GM12874 (cell line): ENCODE measurements around the gene GPX6.

Experiments used
- CTCF ChIP-seq: IDR thresholded peaks from 2 replicates; pipeline ENCODE4 v1.5.1; 2011; ENCODE audit warnings: low read depth, mild to moderate bottlenecking, control low read depth, low read length, moderate library complexity; ENCODE audit not compliant: insufficient read depth

GPX6 gene

GRCh38 chr6:28551891-28552666 lies 36.5 kb upstream of the GPX6 start:
- no peak for TF ChIP-seq CTCF

- TF ChIP-seq CTCF: no peak
Observed at GRCh38 chr6:28545955-28546354, 30.4 kb upstream of the GPX6 start.

DNA sequence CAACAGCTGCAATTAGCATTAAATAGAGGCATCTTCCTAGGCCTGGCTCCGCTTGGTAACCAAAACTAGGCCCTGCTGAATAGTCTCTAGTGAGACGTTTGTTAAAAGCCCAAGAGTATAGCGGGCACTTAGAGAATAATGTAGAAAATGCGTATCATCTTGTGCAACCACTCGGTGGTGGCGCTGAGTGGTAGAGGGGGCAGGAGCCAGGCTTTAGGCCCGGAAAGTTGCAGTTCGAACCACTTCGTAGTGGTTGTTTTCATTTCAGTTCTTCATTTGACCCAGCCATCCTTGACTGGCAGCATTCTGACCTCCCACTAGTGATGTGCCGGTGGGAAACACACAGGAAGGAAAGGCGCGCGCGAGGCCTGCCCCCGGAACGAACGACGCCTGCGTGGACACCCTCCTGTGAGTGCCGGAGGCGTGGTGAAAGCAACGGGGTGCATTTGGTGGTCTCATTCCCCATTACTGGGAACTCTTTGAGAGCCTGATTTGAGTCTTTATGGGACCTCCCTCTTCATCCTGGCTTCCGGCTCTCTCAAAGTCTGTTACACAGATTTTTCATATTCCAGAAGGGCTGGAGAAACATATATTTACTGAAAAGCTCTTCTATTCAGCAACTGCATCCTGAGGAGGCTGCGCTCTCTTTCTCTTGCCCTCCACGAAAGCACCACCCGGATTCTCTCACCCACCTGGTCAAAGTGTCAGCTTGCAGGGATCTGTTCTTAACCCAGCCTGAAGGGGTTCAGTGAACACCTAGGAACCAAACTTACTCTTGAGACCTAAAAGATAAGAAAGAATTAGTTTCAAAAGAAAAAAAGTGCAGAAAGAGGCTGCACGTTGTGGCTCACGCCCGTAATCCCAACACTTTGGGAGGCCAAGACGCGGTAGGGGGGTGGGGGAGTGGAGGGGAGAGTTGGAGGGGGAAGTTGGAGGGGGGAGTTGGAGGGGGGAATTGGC lies 28.3 kb upstream of the GPX6 start:
- TF ChIP-seq CTCF: no peak

DNA sequence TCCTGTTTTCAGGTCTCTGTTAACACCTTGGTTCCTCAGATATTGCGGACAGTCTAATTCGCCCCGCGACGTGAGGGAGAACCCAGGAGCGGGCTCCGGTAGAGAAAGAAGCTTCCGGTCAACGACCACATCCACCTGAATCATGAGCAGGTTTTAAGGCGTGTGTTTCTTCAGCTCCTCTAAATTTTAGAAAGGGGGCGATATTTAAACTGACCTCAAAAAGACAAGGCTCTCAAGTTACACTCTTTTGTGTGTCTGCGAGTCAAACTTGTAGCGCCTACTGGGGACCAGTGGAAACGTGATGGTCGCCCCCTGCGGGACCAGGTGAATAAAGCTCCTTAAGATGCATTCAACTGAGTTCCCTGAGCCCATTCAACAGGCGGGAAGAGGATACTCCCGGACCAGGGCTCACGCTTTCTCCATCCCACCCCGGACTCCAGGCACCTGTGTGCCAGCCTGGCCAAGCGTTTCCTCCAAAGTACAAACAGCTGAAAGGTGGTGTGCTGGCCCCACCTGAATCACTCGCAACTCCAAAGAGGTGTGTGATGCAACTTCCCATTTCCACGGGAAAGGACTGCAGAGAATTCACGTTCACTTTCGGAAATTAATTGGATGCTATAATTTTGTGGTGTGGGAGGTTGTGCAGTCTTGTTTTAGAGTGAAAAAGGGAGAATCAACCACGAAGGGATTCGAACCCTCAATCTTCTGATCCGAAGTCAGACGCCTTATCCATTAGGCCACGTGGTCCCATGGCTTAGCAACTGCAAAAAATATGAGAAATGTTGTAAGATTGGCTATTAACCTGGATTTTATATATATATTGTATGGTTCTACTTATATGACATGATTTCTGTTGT lies 27.1 kb upstream of the GPX6 start:
- TF ChIP-seq CTCF: peak; percentile 70

DNA sequence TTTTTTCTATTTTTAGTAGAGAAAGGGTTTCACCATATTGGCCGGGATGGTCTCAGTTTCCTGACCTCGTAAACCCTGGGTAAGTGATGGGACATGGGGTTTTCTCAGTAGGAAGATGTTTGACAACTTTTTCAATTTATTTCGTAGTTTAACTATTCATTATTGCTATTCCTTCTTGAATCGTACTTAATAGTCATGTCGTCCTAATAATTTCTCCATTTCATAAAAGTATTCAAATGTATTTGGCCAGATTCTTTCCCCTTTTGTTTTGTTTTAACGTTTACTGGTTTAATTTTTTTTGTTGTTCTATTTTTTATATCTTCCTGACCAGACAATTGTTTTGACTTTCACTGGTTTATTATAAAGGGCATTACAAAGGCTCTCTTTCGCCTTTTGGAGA lies 26.4 kb upstream of the GPX6 start:
- TF ChIP-seq CTCF: no peak

- TF ChIP-seq CTCF: no peak
Observed at GRCh38 chr6:28537509-28538140, 22.0 kb upstream of the GPX6 start.
